H1 (cell line): ENCODE results near the gene PDXDC1. TPM values are rescaled to one million over a fixed set of nuclear protein-coding genes. Genes with fewer than 3 reads are reported as not detected.
A peak's percentile ranks its signal among the peaks of the same experiment; 100 is the strongest.

Experiments used
- CTCF ChIA-PET: fragments of 300-600 bp; sonication (Branson Sonifier 250); formaldehyde crosslinking; loops from one replicate; lab custom pipeline; 2021; ENCODE audit not compliant: partially characterized antibody; lab: Charles Lee
- POLR2A ChIA-PET: fragments of 300-600 bp; sonication (Branson Sonifier 250); formaldehyde crosslinking; loops from one replicate; lab custom pipeline; 2021; ENCODE audit warnings: inconsistent platforms; ENCODE audit not compliant: partially characterized antibody; lab: Charles Lee
- DNase-seq, 2 experiments: peaks; one replicate each; pipeline versions ENCODE4 v3.0.0 to v3.0.0-alpha.2; 2010 to 2022; ENCODE audit warnings: low spot score in 2 of 2, low read depth in 1 of 2, mixed read lengths in 1 of 2
- FAIRE-seq: peaks from 2 replicates; lab custom pipeline; 2011; peaks lifted over from hg19 to GRCh38; lab: Jason Lieb, UNC
- H2AFZ ChIP-seq: 2 replicates; pipeline ENCODE4 v1.8.1; 2012; ENCODE audit warnings: low read length, inconsistent platforms
- H2AK5ac ChIP-seq: 2 replicates; pipeline ENCODE4 v1.6.1; 2013; ENCODE audit warnings: low read depth, low read length
- H2BK120ac ChIP-seq: replicated peaks from 2 replicates; pipeline ENCODE3; 2013; ENCODE audit warnings: low read depth, low read length, inconsistent platforms
- H2BK12ac ChIP-seq: 2 replicates; pipeline ENCODE4 v1.6.1; 2013; ENCODE audit warnings: low read depth, low read length
- H2BK15ac ChIP-seq: 2 replicates; pipeline ENCODE4 v1.6.1; 2013; ENCODE audit warnings: low read length
- H2BK20ac ChIP-seq: 2 replicates; pipeline ENCODE4 v1.6.1; 2013; ENCODE audit warnings: low read length
- H2BK5ac ChIP-seq: 2 replicates; pipeline ENCODE4 v1.6.1; 2013; ENCODE audit warnings: low read depth, low read length
- H3K14ac ChIP-seq: 2 replicates; pipeline ENCODE4 v1.6.1; 2013; ENCODE audit warnings: inconsistent platforms; ENCODE audit not compliant: insufficient read length
- H3K18ac ChIP-seq: 2 replicates; pipeline ENCODE4 v1.6.1; 2013; ENCODE audit warnings: low read length; ENCODE audit errors: extremely low read depth
- H3K23ac ChIP-seq: 2 replicates; pipeline ENCODE4 v1.6.1; 2013; ENCODE audit warnings: inconsistent platforms; ENCODE audit not compliant: insufficient read length
- H3K23me2 ChIP-seq: 2 replicates; pipeline ENCODE4 v1.6.1; 2013; ENCODE audit warnings: low read depth, low read length
- H3K27ac ChIP-seq: 2 replicates; pipeline ENCODE4 v1.6.1; 2011; ENCODE audit warnings: low read depth, low read length, inconsistent platforms
- H3K27me3 ChIP-seq, 4 experiments: replicated peaks in 1 of 4; 1 replicate in 1 of 4; 2 replicates in 3 of 4; pipeline versions ENCODE4 v1.6.1 to v1.8.1; 2011 to 2013; ENCODE audit warnings: low read length in 3 of 4, mild to moderate bottlenecking in 3 of 4, inconsistent platforms in 2 of 4, mixed read lengths in 2 of 4, moderate library complexity in 1 of 4; ENCODE audit not compliant: control insufficient read depth in 3 of 4, insufficient read depth in 3 of 4; ENCODE audit errors: extremely low read depth in 1 of 4
- H3K36me3 ChIP-seq, 4 experiments: 2 replicates each; pipeline versions ENCODE4 v1.6.1 to v1.8.1; 2011 to 2013; ENCODE audit warnings: mild to moderate bottlenecking in 4 of 4, low read length in 3 of 4, moderate library complexity in 2 of 4, control low read depth in 1 of 4, inconsistent platforms in 1 of 4; ENCODE audit not compliant: insufficient read depth in 4 of 4, control insufficient read depth in 2 of 4
- H3K4ac ChIP-seq: replicated peaks from 2 replicates; pipeline ENCODE3; 2013; ENCODE audit warnings: low read length, low read depth, mixed read lengths, inconsistent platforms; ENCODE audit not compliant: insufficient read length
- H3K4me1 ChIP-seq, 4 experiments: replicated peaks in 1 of 4; 1 replicate in 1 of 4; 2 replicates in 3 of 4; pipeline versions ENCODE4 v1.6.1 to v1.8.1; 2011 to 2013; ENCODE audit warnings: low read length in 3 of 4, inconsistent platforms in 2 of 4, mixed read lengths in 1 of 4; ENCODE audit not compliant: insufficient read depth in 4 of 4, control insufficient read depth in 3 of 4
- H3K4me2 ChIP-seq, 2 experiments: 2 replicates each; pipeline versions ENCODE4 v1.6.1 to v1.8.1; 2011 to 2013; ENCODE audit warnings: low read depth in 2 of 2, low read length in 2 of 2, control low read depth in 1 of 2, inconsistent platforms in 1 of 2, mild to moderate bottlenecking in 1 of 2; ENCODE audit not compliant: insufficient read depth in 1 of 2
- H3K4me3 ChIP-seq, 4 experiments: fragments of 200-600, 300-600 bp in 1 of 4; sonication (generic), shearing (Covaris generic), sonication (Bioruptor Twin) in 1 of 4; 2 replicates each; pipeline versions ENCODE4 v1.5.1 to v1.8.1; 2011 to 2016; ENCODE audit warnings: low read length in 4 of 4, low read depth in 3 of 4, control low read depth in 2 of 4, inconsistent platforms in 2 of 4, mild to moderate bottlenecking in 2 of 4, mixed read lengths in 1 of 4, moderate library complexity in 1 of 4; ENCODE audit not compliant: insufficient read depth in 2 of 4; ENCODE audit errors: extremely low read depth in 1 of 4
- H3K56ac ChIP-seq: replicated peaks from 2 replicates; pipeline ENCODE3; 2013; ENCODE audit warnings: low read depth, mild to moderate bottlenecking, mixed read lengths, low read length, inconsistent platforms; ENCODE audit not compliant: insufficient read length
- H3K79me1 ChIP-seq: 2 replicates; pipeline ENCODE4 v1.6.1; 2013; ENCODE audit warnings: low read depth, low read length, control low read depth
- H3K79me2 ChIP-seq, 2 experiments: 2 replicates each; pipeline versions ENCODE4 v1.6.1 to v1.8.1; 2012 to 2013; ENCODE audit warnings: low read length in 2 of 2, mild to moderate bottlenecking in 2 of 2, inconsistent platforms in 1 of 2; ENCODE audit not compliant: insufficient read depth in 2 of 2, control insufficient read depth in 1 of 2
- H3K9ac ChIP-seq, 4 experiments: replicated peaks in 1 of 4; 1 replicate in 1 of 4; 2 replicates in 3 of 4; pipeline versions ENCODE4 v1.6.1 to v1.8.1; 2011 to 2013; ENCODE audit warnings: low read depth in 3 of 4, low read length in 3 of 4, control low read depth in 2 of 4, mild to moderate bottlenecking in 2 of 4, moderate library complexity in 2 of 4, inconsistent platforms in 1 of 4; ENCODE audit errors: extremely low read depth in 1 of 4
- H3K9me3 ChIP-seq, 2 experiments: 2 replicates each; pipeline versions ENCODE4 v1.6.1 to v1.8.1; 2012 to 2013; ENCODE audit warnings: mild to moderate bottlenecking in 2 of 2, moderate library complexity in 2 of 2, control low read depth in 1 of 2, inconsistent platforms in 1 of 2, low read depth in 1 of 2, low read length in 1 of 2, mixed read lengths in 1 of 2; ENCODE audit not compliant: insufficient read depth in 2 of 2
- H4K20me1 ChIP-seq, 2 experiments: replicated peaks in 1 of 2; 2 replicates each; pipeline versions ENCODE3 to v1.8.1; 2011 to 2013; ENCODE audit warnings: inconsistent platforms in 2 of 2, low read length in 2 of 2, mild to moderate bottlenecking in 1 of 2; ENCODE audit not compliant: insufficient read depth in 2 of 2, control insufficient read depth in 1 of 2
- H4K5ac ChIP-seq: 2 replicates; pipeline ENCODE4 v1.6.1; 2013; ENCODE audit warnings: low read length, low read depth, mixed read lengths, inconsistent platforms; ENCODE audit not compliant: insufficient read length
- H4K8ac ChIP-seq: 2 replicates; pipeline ENCODE4 v1.8.0; 2013; ENCODE audit warnings: mild to moderate bottlenecking, moderate library complexity, low read length, inconsistent platforms; ENCODE audit not compliant: insufficient read depth; ENCODE audit errors: extremely low read depth
- H4K91ac ChIP-seq: replicated peaks from 2 replicates; pipeline ENCODE3; 2013; ENCODE audit warnings: low read length, mixed read lengths, inconsistent platforms; ENCODE audit not compliant: insufficient read length
- ATF3 ChIP-seq: IDR thresholded peaks from 2 replicates; pipeline ENCODE4 v1.6.1; 2011; ENCODE audit warnings: low read depth, mild to moderate bottlenecking, low read length; ENCODE audit not compliant: insufficient read depth
- CTBP2 ChIP-seq: IDR thresholded peaks from 2 replicates; pipeline ENCODE4 v1.7.0; 2011; ENCODE audit warnings: borderline replicate concordance, mild to moderate bottlenecking, moderate library complexity, mixed read lengths, low read length; ENCODE audit not compliant: insufficient read depth, insufficient read length
- POLR2A ChIP-seq, 2 experiments: IDR thresholded peaks; 1 replicate in 1 of 2; 2 replicates in 1 of 2; pipeline ENCODE4 v1.6.1; 2011; ENCODE audit warnings: low read depth in 2 of 2, low read length in 2 of 2, mild to moderate bottlenecking in 2 of 2; ENCODE audit errors: control extremely low read depth in 1 of 2
- TBP ChIP-seq: IDR thresholded peaks from 2 replicates; pipeline ENCODE4 v1.6.1; 2011; ENCODE audit warnings: low read depth, low read length, improper control_type of control experiment
- WGBS, 2 experiments: shearing (Covaris generic) in 1 of 2; methylation state at CpG; one replicate each; pipeline versions ENCODE4 v1.1.6 to v1.1.7; 2013 to 2015; ENCODE audit warnings: low lambda C conversion rate in 2 of 2, mixed read lengths in 2 of 2, inconsistent platforms in 1 of 2, low coverage in 1 of 2, missing lambda C conversion rate in 1 of 2; ENCODE audit not compliant: insufficient replicate concordance in 2 of 2, insufficient coverage in 1 of 2, insufficient read length in 1 of 2; ENCODE audit errors: extremely low coverage in 1 of 2, missing lambda C conversion rate in 1 of 2; 5-methylcytosine and 5-hydroxymethylcytosine counted together
- polyA plus RNA-seq, 7 experiments: library from polyadenylated mRNA; depleted of rRNA in 3 of 7; stranded (reverse) in 5 of 7; unstranded in 2 of 7; fragments of >200 nt in 5 of 7; fragments of 200-250 nt in 2 of 7; gene quantifications; 1 replicate in 5 of 7; 2 replicates in 1 of 7; 4 replicates in 1 of 7; pipeline versions ENCODE4 v1.2.1 to v1.2.3, GENCODE V29; 2011 to 2013; ENCODE audit warnings: missing spikeins in 2 of 7, mixed read lengths in 2 of 7
- total RNA-seq: library from RNA; stranded (reverse); fragmentation: NEBNext Ultra II Directional; extraction: Animal tissue kit (Norgen Biotek cat#: 25700); gene quantifications from 2 replicates; pipeline ENCODE4 v1.2.1, GENCODE V29; 2021

The PDXDC1 gene
- total and polyA plus RNA-seq, 2 of the 8 experiments (the other 6 are each of a cell fraction or from before 2014, with no cell fraction given) = 56.6 to 118 TPM

DNA sequence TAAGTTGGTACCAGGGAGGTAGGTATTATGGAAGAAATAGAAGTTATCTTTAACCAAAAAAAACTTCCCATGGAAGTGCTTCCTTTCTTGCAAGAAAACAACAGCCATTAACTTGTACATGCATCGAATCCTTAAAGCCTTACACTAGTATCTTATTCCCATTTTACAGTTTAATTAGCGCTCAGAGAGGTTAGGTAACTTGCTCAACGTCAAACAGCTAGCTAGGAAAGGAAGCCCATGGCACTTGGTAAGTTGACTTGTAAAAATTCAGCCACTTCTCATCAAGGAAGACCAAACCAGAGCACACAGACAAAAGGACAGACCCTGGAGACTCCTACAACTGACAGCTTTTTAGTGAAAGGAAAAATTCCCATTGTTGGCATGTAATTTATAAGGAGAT is 84.5 kb downstream of the PDXDC1 start:
- no peaks in the 10 kb centered on the region; a peak in 1 of 7 replicates for H3K4me1 ChIP-seq
- H2AFZ ChIP-seq = no peak overlapping the region
- H3K27me3 ChIP-seq = no peaks in the 10 kb centered on the region; a peak in 1 of 7 replicates
- H3K14ac ChIP-seq = no peak overlapping the region
- H4K20me1 ChIP-seq = peaks cover 0 to 2% of the 10 kb centered on the region in 2 experiments
- H4K5ac ChIP-seq = no peak overlapping the region
- no peak overlapping the region for H2BK20ac ChIP-seq
- no peaks in the 10 kb centered on the region for H3K9me3 ChIP-seq
- no peak overlapping the region for H2BK12ac ChIP-seq
- FAIRE-seq (no peak), DNase-seq (no peak)
- H2BK120ac ChIP-seq = no peak overlapping the region
- H2BK5ac ChIP-seq = no peak overlapping the region
- no peak overlapping the region for H4K91ac ChIP-seq
- no peak overlapping the region for H3K27ac ChIP-seq
- no peak overlapping the region for H3K9ac ChIP-seq
- no peak overlapping the region for H3K4ac ChIP-seq
- no peak overlapping the region for H3K56ac ChIP-seq
- no peak overlapping the region for H3K18ac ChIP-seq
- no peak overlapping the region for H2AK5ac ChIP-seq
- H3K36me3 ChIP-seq = peaks cover 15 to 49% (median 33%) of the 10 kb centered on the region in 4 experiments
- no peaks in the 10 kb centered on the region; the same call in 1 of the 2 replicates for H3K23me2 ChIP-seq
- peaks cover 0 to 10% of the 10 kb centered on the region in 2 experiments; a peak in 2 of 4 replicates for H3K79me2 ChIP-seq
- H3K4me3 ChIP-seq = no peak overlapping the region
- ChIA-PET POLR2A (interaction anchor here (0.9 to 2.7 kb wide), 3 partner anchors 14 to 35 kb away, joined by 3 to 11 read pairs (median 3); partner anchors contain the start of gene RRN3), CTCF (interaction anchor here (1.8 kb wide), 1 partner anchor 16 kb away, joined by 5 read pairs; no protein-coding TSS in a partner anchor)
- H2BK15ac ChIP-seq = no peak overlapping the region
- no peak overlapping the region for H3K23ac ChIP-seq
- TF ChIP-seq ATF3 (no peak), POLR2A (IDR thresholded peaks at IDR 0.05; ENCODE audit: control extremely low read depth in 1 of 2, low read depth in 2 of 2, low read length in 2 of 2) (peak in 1 of 2 experiments; percentile 34; a peak in 1 of 3 replicates), TBP (no peak), CTBP2 (no peak)
- TF ChIP-seq, all 59 proteins: peak for 1
- 60% methylated on average over 3 of the region's 3 CpGs; no CpG with 5 or more reads in 1 of the 2 experiments for WGBS, 2 experiments
- Histone ChIP-seq H4K8ac (no peak overlapping the region), H3K79me1 (0 out of 2 replicates have a peak, but pooled peaks cover 4% of the 10 kb centered on the region), H3K4me2 (no peak overlapping the region)
